Measurements from ENCODE around the gene TAPT1. TPM values are rescaled to one million over a fixed set of nuclear protein-coding genes. Genes with fewer than 3 reads are reported as not detected.
"Not testable (repeated sequence)": the region's sequence is repeated elsewhere in the genome, so short reads cannot be mapped to it uniquely, and the experiment has no call there.

TAPT1 gene
- total and polyA plus RNA-seq, 10 donors: 10.7 to 53.7 (median 42.4) TPM

DNA sequence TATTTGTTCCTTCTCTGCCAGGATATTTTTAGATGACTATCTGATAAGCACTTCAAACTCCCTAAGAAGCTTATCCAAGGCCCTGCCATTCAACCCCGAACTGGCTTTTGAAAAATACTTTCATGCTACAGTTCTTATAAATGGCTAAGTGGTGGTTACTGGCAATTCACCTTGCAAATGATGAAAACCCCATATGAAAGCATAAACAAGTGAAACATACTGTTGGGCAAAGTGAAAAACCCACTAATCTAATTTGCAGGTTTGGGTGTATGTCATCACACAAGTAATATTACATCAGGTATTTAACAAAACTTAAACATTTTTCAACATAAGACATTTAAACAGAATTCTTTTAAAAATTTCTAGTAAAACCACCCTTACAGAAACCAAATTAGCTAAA lies 31.1 kb downstream of the TAPT1 start:
- Histone ChIP-seq H3K27ac (no peak overlapping the region), H3K36me3 (peaks cover 0 to 30% (median 13%) of the 10 kb centered on the region in 6 donors), H3K4me1 (peaks cover 3 to 77% (median 37%) of the 10 kb centered on the region in 6 donors), H3K4me3 (no peak overlapping the region), H3K27me3 (replicated peaks in 1 of 7) (no peaks in the 10 kb centered on the region), H3K9me3 (no peaks in the 10 kb centered on the region)
- DNase-seq: no peak
- TF ChIP-seq POLR2AphosphoS5 (IDR thresholded peaks at IDR 0.05): no peak
- TF ChIP-seq, protein P1, sequence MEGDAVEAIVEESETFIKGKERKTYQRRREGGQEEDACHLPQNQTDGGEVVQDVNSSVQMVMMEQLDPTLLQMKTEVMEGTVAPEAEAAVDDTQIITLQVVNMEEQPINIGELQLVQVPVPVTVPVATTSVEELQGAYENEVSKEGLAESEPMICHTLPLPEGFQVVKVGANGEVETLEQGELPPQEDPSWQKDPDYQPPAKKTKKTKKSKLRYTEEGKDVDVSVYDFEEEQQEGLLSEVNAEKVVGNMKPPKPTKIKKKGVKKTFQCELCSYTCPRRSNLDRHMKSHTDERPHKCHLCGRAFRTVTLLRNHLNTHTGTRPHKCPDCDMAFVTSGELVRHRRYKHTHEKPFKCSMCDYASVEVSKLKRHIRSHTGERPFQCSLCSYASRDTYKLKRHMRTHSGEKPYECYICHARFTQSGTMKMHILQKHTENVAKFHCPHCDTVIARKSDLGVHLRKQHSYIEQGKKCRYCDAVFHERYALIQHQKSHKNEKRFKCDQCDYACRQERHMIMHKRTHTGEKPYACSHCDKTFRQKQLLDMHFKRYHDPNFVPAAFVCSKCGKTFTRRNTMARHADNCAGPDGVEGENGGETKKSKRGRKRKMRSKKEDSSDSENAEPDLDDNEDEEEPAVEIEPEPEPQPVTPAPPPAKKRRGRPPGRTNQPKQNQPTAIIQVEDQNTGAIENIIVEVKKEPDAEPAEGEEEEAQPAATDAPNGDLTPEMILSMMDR (IDR thresholded peaks at IDR 0.05 in 8 of 11, conservative IDR thresholded peaks at IDR 0.05 in 3 of 11): no peak
- no peak for TF ChIP-seq POLR2A (IDR thresholded peaks at IDR 0.05)
- intact Hi-C loops (cut with DNase I; ENCODE audit: low total_unique reads): loop anchor here (10.0 kb wide), 1 partner anchor 70 kb away; no protein-coding TSS in a partner anchor
- 86 to 100% (median 94%) methylated on average over 1 of the region's 1 CpG for WGBS, 5 donors

DNA sequence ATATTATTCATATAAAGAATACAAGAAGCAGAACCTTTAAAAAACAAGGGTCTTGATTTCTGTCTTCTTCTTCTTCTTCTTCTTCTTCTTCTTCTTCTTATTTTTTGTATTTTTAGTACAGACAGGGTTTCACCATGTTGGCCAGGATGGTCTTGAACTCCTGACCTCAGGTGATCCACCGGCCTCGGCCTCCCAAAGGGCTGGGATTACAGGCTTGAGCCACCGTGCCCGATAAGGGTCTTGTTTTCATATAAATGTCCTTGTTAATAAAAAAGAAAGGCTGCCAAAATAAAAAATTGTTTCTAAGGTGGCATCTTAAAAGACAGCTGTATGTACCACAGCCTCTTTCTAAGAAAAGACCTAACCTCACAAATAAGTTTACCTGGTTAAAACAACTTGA lies 31.5 kb downstream of the TAPT1 start:
- not testable (repeated sequence) for DNase-seq; H3K4me3 ChIP-seq; H3K27me3 ChIP-seq (replicated peaks in 1 of 7); H3K9me3 ChIP-seq; H3K27ac ChIP-seq
- 76 to 97% (median 92%) methylated on average over 4 of the region's 4 CpGs for WGBS, 5 donors
- peaks cover 2 to 34% (median 17%) of the 10 kb centered on the region in 6 donors for H3K36me3 ChIP-seq
- peaks cover 3 to 73% (median 37%) of the 10 kb centered on the region in 6 donors for H3K4me1 ChIP-seq
- intact Hi-C loops (cut with DNase I; ENCODE audit: low total_unique reads): loop anchor here (10.0 kb wide), 1 partner anchor 70 kb away; no protein-coding TSS in a partner anchor

DNA sequence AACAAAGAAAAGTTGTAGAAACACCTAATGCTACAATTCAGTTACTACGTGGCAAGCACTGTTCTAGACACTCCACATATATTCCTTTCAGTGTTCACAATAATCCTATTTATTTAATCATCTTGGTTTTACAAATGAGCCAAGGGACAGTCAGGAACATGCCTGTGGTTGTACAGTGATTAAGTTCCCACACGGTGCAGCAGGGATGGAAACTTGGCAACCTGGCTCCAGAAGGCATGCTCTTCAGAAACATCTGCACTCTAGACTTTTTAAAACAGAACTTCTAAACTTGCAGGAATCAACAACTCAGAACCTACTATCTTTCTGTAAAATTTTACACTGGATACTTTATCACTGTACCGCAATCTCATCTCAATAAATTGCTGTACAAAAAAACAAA lies 32.1 kb downstream of the TAPT1 start:
- no peaks in the 10 kb centered on the region for H3K27me3 ChIP-seq (replicated peaks in 1 of 7)
- TF ChIP-seq POLR2AphosphoS5 (IDR thresholded peaks at IDR 0.05): no peak
- no peak for TF ChIP-seq POLR2A (IDR thresholded peaks at IDR 0.05)
- TF ChIP-seq, protein P1 (IDR thresholded peaks at IDR 0.05 in 8 of 11, conservative IDR thresholded peaks at IDR 0.05 in 3 of 11): no peak
- DNase-seq: no peak
- intact Hi-C loops (cut with DNase I; ENCODE audit: low total_unique reads): loop anchor here (10.0 kb wide), 1 partner anchor 71 kb away; no protein-coding TSS in a partner anchor
- peaks cover 3 to 67% (median 35%) of the 10 kb centered on the region in 6 donors for H3K4me1 ChIP-seq
- no peaks in the 10 kb centered on the region for H3K9me3 ChIP-seq
- peaks cover 2 to 40% (median 22%) of the 10 kb centered on the region in 6 donors for H3K36me3 ChIP-seq
- no peak overlapping the region for H3K27ac ChIP-seq
- WGBS, 5 donors: 88 to 93% (median 90%) methylated on average over 3 of the region's 3 CpGs
- H3K4me3 ChIP-seq: no peak overlapping the region

DNA sequence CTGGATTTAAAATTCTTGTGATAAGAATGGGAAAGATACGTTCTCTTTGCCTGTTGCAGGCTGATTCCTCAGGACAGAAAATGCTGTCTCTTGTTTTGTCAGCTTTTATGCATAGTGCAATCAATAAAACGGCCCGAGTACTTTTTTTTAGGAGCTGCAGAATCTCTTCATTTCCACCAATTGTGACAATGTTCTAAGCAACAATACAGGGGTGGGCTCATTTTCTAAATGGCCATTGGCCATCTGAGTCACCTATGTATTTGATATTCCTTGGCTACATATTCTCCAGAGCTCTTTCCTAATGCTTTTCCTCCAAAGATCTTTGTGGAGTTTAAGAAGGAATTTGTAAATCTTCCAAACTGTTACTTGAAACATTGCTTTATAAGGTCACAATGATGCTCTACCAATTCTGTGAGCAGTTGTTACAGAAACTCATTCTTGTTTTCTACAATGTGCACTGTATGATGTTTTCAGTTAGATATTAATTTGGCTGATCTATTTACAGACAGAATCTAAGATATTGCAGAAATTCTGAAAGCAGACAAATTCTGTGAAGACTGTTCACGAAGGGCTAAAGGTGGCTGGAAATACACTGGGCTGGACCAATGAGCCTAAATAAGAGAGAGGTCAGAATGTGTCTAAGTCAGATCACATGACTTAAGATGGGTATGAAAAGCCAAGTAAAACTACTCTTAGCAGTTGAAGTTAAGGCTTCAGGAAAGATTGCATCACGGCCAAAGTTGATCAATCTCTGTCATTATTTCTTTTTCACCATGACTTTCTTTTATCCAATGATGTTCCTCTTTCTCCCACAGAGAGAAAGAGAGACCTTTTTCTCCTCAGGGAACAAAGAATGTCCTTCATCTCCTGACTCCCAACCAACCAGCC lies 33.4 kb downstream of the TAPT1 start:
- H3K4me3 ChIP-seq: no peak overlapping the region
- no peak for DNase-seq
- intact Hi-C loops (cut with DNase I; ENCODE audit: low total_unique reads): loop anchor here (10.0 kb wide), 1 partner anchor 72 kb away; no protein-coding TSS in a partner anchor
- H3K27ac ChIP-seq: no peak overlapping the region
- peaks cover 2 to 53% (median 29%) of the 10 kb centered on the region in 6 donors for H3K36me3 ChIP-seq
- 74 to 88% (median 81%) methylated on average over 5 of the region's 5 CpGs for WGBS, 5 donors
- peaks cover 3 to 54% (median 23%) of the 10 kb centered on the region in 6 donors for H3K4me1 ChIP-seq
- no peaks in the 10 kb centered on the region for H3K27me3 ChIP-seq (replicated peaks in 1 of 7)
- TF ChIP-seq, protein P1 (IDR thresholded peaks at IDR 0.05 in 8 of 11, conservative IDR thresholded peaks at IDR 0.05 in 3 of 11): no peak
- TF ChIP-seq POLR2AphosphoS5 (IDR thresholded peaks at IDR 0.05) (no peak), POLR2A (IDR thresholded peaks at IDR 0.05) (no peak)
- no peaks in the 10 kb centered on the region for H3K9me3 ChIP-seq
